ENCODE results near the gene NFAT5.

Gene NFAT5

GRCh38 chr16:69669577-69669976, 103.8 kb downstream of the NFAT5 start:
- no peaks in the 10 kb centered on the region for H3K4me1 ChIP-seq
- no peak overlapping the region for H3K4me2 ChIP-seq (ENCODE audit: low read length)
- peaks cover 5% of the 10 kb centered on the region for H3K79me2 ChIP-seq
- H3K27me3 ChIP-seq (ENCODE audit: control insufficient read depth, insufficient read depth, low read length): no peaks in the 10 kb centered on the region
- H3K9me3 ChIP-seq (ENCODE audit: control insufficient read depth, low read length): no peaks in the 10 kb centered on the region
- no peak overlapping the region for H2AFZ ChIP-seq
- H3K36me3 ChIP-seq (ENCODE audit: control insufficient read depth, insufficient read depth, low read length): no peaks in the 10 kb centered on the region
- H3K27ac ChIP-seq: no peak overlapping the region
- no peak overlapping the region for H3K9ac ChIP-seq
- no peak for TF ChIP-seq CTCF (IDR thresholded peaks at IDR 0.05)
- H3K4me3 ChIP-seq (ENCODE audit: low read depth, low read length): no peak overlapping the region

- Histone ChIP-seq H3K4me2 (ENCODE audit: low read length) (no peak overlapping the region), H3K4me1 (no peaks in the 10 kb centered on the region), H3K79me2 (peaks cover 5% of the 10 kb centered on the region), H3K9ac (no peak overlapping the region), H3K36me3 (ENCODE audit: control insufficient read depth, insufficient read depth, low read length) (no peaks in the 10 kb centered on the region), H3K27me3 (ENCODE audit: control insufficient read depth, insufficient read depth, low read length) (no peaks in the 10 kb centered on the region), H3K27ac (no peak overlapping the region), H2AFZ (no peak overlapping the region), H3K4me3 (ENCODE audit: low read depth, low read length) (no peak overlapping the region), H3K9me3 (ENCODE audit: control insufficient read depth, low read length) (no peaks in the 10 kb centered on the region)
- no peak for TF ChIP-seq CTCF (IDR thresholded peaks at IDR 0.05)
These were observed 106.7 kb downstream of the NFAT5 start for GRCh38 chr16:69672315-69672997.

- Histone ChIP-seq H3K4me3 (ENCODE audit: low read depth, low read length) (no peak overlapping the region), H3K4me1 (no peaks in the 10 kb centered on the region), H2AFZ (no peak overlapping the region), H3K79me2 (peaks cover 5% of the 10 kb centered on the region), H3K9me3 (ENCODE audit: control insufficient read depth, low read length) (no peaks in the 10 kb centered on the region), H3K27me3 (ENCODE audit: control insufficient read depth, insufficient read depth, low read length) (no peaks in the 10 kb centered on the region), H3K36me3 (ENCODE audit: control insufficient read depth, insufficient read depth, low read length) (no peaks in the 10 kb centered on the region), H3K27ac (no peak overlapping the region), H3K4me2 (ENCODE audit: low read length) (no peak overlapping the region), H3K9ac (no peak overlapping the region)
- TF ChIP-seq CTCF (IDR thresholded peaks at IDR 0.05): no peak
These were observed 107.4 kb downstream of the NFAT5 start for GRCh38 chr16:69672998-69673713.

GRCh38 chr16:69680358-69680757, 114.6 kb downstream of the NFAT5 start:
- no peak overlapping the region for H3K4me3 ChIP-seq (ENCODE audit: low read depth, low read length)
- no peak overlapping the region for H2AFZ ChIP-seq
- no peaks in the 10 kb centered on the region for H3K27me3 ChIP-seq (ENCODE audit: control insufficient read depth, insufficient read depth, low read length)
- TF ChIP-seq CTCF (IDR thresholded peaks at IDR 0.05): no peak
- no peak overlapping the region for H3K9ac ChIP-seq
- peaks cover 4% of the 10 kb centered on the region for H3K79me2 ChIP-seq
- no peaks in the 10 kb centered on the region for H3K4me1 ChIP-seq
- no peaks in the 10 kb centered on the region for H3K9me3 ChIP-seq (ENCODE audit: control insufficient read depth, low read length)
- H3K27ac ChIP-seq: no peak overlapping the region
- no peaks in the 10 kb centered on the region for H3K36me3 ChIP-seq (ENCODE audit: control insufficient read depth, insufficient read depth, low read length)
- H3K4me2 ChIP-seq (ENCODE audit: low read length): no peak overlapping the region
